Measurements from ENCODE around the gene FMR1NB. TPM values are rescaled to one million over a fixed set of nuclear protein-coding genes. Genes with fewer than 3 reads are reported as not detected.

Gene FMR1NB
- not detected in 2 replicates for total RNA-seq (2021)
- long read RNA-seq, result 0 reads

GRCh38 chrX:147981038-147981752 lies at the start of gene FMR1NB:
FMR1NB (plus strand) TSS chrX:147981337; CDS start chrX:147981403, 66 bp downstream.
- H2AK5ac ChIP-seq (ENCODE audit: insufficient read length, low read length), result no peak within 1 kb of the TSS
- H4K5ac ChIP-seq (ENCODE audit: insufficient read length, low read depth, low read length), result no peak within 1 kb of the TSS
- H2BK15ac ChIP-seq (ENCODE audit: low read depth, low read length), result no peak within 1 kb of the TSS
- no peak within 1 kb of the TSS for H2AFZ ChIP-seq (ENCODE audit: low read length)
- no peak within 1 kb of the TSS for H3K23ac ChIP-seq (ENCODE audit: insufficient read length, low read depth, low read length)
- Mint-ChIP-seq H3K36me3 (ENCODE audit: insufficient read depth in 1 of 3, low read depth in 3 of 3) (peaks cover 0 to 2% (median 0%) of the 10 kb centered on the region in 3 experiments; a peak in 2 of 7 replicates), H3K27me3 (ENCODE audit: low read depth) (no peaks in the 10 kb centered on the region), H3K27ac (no peak within 1 kb of the TSS), H3K4me1 (no peaks in the 10 kb centered on the region), H3K9me3 (peaks cover 62 to 71% of the 10 kb centered on the region in 2 experiments), H3K4me3 (no peak within 1 kb of the TSS)
- no peaks in the 10 kb centered on the region for H3K27me3 ChIP-seq (ENCODE audit: insufficient read depth, low read length)
- no peak within 1 kb of the TSS for H3K56ac ChIP-seq (ENCODE audit: insufficient read length, low read depth, low read length)
- no peak for TF ChIP-seq CTCF (conservative IDR thresholded peaks at IDR 0.05)
- H3K4ac ChIP-seq (ENCODE audit: low read depth, low read length), result no peak within 1 kb of the TSS
- no peak within 1 kb of the TSS for H4K91ac ChIP-seq (ENCODE audit: insufficient read length, low read depth, low read length)
- H3K23me2 ChIP-seq (ENCODE audit: insufficient read length, low read depth, low read length, poor library complexity, severe bottlenecking), result no peaks in the 10 kb centered on the region
- no peak within 1 kb of the TSS for H2BK5ac ChIP-seq (ENCODE audit: insufficient read length, low read length)
- H2BK20ac ChIP-seq (ENCODE audit: low read depth, low read length, poor library complexity, severe bottlenecking), result no peak within 1 kb of the TSS
- H3K14ac ChIP-seq (ENCODE audit: insufficient read depth, low read length), result no peak within 1 kb of the TSS
- peaks cover 34% of the 10 kb centered on the region for H3K9me3 ChIP-seq (ENCODE audit: control insufficient read depth, low read depth, low read length)
- H3K79me2 ChIP-seq (ENCODE audit: insufficient read depth, low read length), result no peaks in the 10 kb centered on the region
- H3K4me1 ChIP-seq (ENCODE audit: insufficient read depth, low read length), result no peaks in the 10 kb centered on the region
- H3T11ph ChIP-seq (ENCODE audit: low read length), result no peak within 1 kb of the TSS
- H4K8ac ChIP-seq (replicated peaks; ENCODE audit: insufficient read length, low read depth, low read length), result no peak within 1 kb of the TSS
- DNase-seq, result no peak
- H2BK12ac ChIP-seq (ENCODE audit: insufficient read length, low read depth, low read length), result no peak within 1 kb of the TSS
- H4K20me1 ChIP-seq (ENCODE audit: control insufficient read depth, insufficient read depth, insufficient read length), result no peaks in the 10 kb centered on the region
- H3K18ac ChIP-seq (ENCODE audit: insufficient read length, low read depth, low read length), result no peak within 1 kb of the TSS
- no peak within 1 kb of the TSS for H2BK120ac ChIP-seq (ENCODE audit: low read depth, low read length, poor library complexity, severe bottlenecking)
- H3K79me1 ChIP-seq (ENCODE audit: insufficient read depth, low read depth, low read length, poor library complexity, severe bottlenecking), result no peaks in the 10 kb centered on the region
- no CpG with 5 or more reads among the region's 35 CpGs for WGBS (ENCODE audit: extremely low coverage, insufficient read length, low lambda C conversion rate)
- H3K27ac ChIP-seq (ENCODE audit: insufficient read length, low read depth, low read length), result no peak within 1 kb of the TSS
- H3K9ac ChIP-seq (ENCODE audit: extremely low read depth, insufficient read length, low read length), result no peak within 1 kb of the TSS
- H3K4me2 ChIP-seq (ENCODE audit: insufficient read depth, insufficient read length, low read length), result no peak within 1 kb of the TSS

Data from H9 (cell line).